Smooth muscle cell (in vitro differentiated cells): Measurements from ENCODE around the gene SEMA3A. TPM values are rescaled to one million over a fixed set of nuclear protein-coding genes. Genes with fewer than 3 reads are reported as not detected.

Experiments used
- DNase-seq: peaks from one replicate; lab custom pipeline; 2025; ENCODE audit not compliant: unreplicated experiment; lab: John Stamatoyannopoulos, UW
- H2AFZ ChIP-seq: fragments of 200-600 bp; sonication (generic); 2 replicates; pipeline ENCODE4 v1.6.0; 2016; ENCODE audit warnings: antibody characterized with exemption, low read depth, mild to moderate bottlenecking
- H3F3A ChIP-seq: fragments of 200-600 bp; sonication (generic); 2 replicates; pipeline ENCODE4 v1.6.0; 2017; ENCODE audit warnings: antibody characterized with exemption, low read depth
- H3K27ac ChIP-seq: fragments of 200-600 bp; sonication (generic); 2 replicates; pipeline ENCODE4 v1.5.1; 2016; ENCODE audit warnings: low read depth, mild to moderate bottlenecking
- H3K27me3 ChIP-seq: fragments of 200-600 bp; sonication (generic); 2 replicates; pipeline ENCODE4 v1.6.1; 2016; ENCODE audit warnings: low read depth, mild to moderate bottlenecking
- H3K36me3 ChIP-seq: fragments of 200-600 bp; sonication (generic); 2 replicates; pipeline ENCODE4 v1.5.1; 2016; ENCODE audit warnings: low read depth
- H3K4me1 ChIP-seq: fragments of 200-600 bp; sonication (generic); 2 replicates; pipeline ENCODE4 v1.5.1; 2016; ENCODE audit warnings: low read depth
- H3K4me2 ChIP-seq: fragments of 200-600 bp; sonication (generic); 2 replicates; pipeline ENCODE4 v1.6.0; 2016; ENCODE audit warnings: mild to moderate bottlenecking
- H3K4me3 ChIP-seq: fragments of 200-600 bp; sonication (generic); 2 replicates; pipeline ENCODE4 v1.5.1; 2016; ENCODE audit warnings: mild to moderate bottlenecking
- H3K79me2 ChIP-seq: fragments of 200-600 bp; sonication (generic); 2 replicates; pipeline ENCODE4 v1.6.0; 2016; ENCODE audit warnings: low read depth, mild to moderate bottlenecking
- H3K9ac ChIP-seq: fragments of 200-600 bp; sonication (generic); 2 replicates; pipeline ENCODE4 v1.6.0; 2016; ENCODE audit warnings: low read depth
- H3K9me3 ChIP-seq: fragments of 200-600 bp; sonication (generic); replicated peaks from 2 replicates; pipeline ENCODE4 v1.5.1; 2016; ENCODE audit warnings: low read depth
- H4K20me1 ChIP-seq: fragments of 200-600 bp; sonication (generic); 2 replicates; pipeline ENCODE4 v1.6.0; 2016; ENCODE audit warnings: low read depth
- WGBS: methylation state at CpG from one replicate; pipeline ENCODE4 v1.1.7; 2016; ENCODE audit warnings: low lambda C conversion rate; 5-methylcytosine and 5-hydroxymethylcytosine counted together
- polyA plus RNA-seq: library from polyadenylated mRNA; unstranded; fragments of >200 nt; fragmentation: Nextera tagmentation; extraction: Ambion mirVana; gene quantifications from 2 replicates; pipeline ENCODE4 v1.2.1, GENCODE V29; 2016
- total RNA-seq: library from RNA; depleted of rRNA; stranded (reverse); fragments of >200 nt; gene quantifications from 2 replicates; pipeline ENCODE4 v1.2.3, GENCODE V29; 2014
- TF ChIP-seq, protein P1 (sequence below): fragments of 200-600 bp; sonication (generic); IDR thresholded peaks from 2 replicates; pipeline ENCODE4 v1.5.1; 2017; ENCODE audit warnings: borderline replicate concordance, mild to moderate bottlenecking, antibody characterized with exemption; ENCODE audit not compliant: insufficient read depth, poor library complexity, severe bottlenecking

The SEMA3A gene
- total and polyA plus RNA-seq, 2 experiments from 2014 or later: 8.3 to 34.6 TPM

DNA sequence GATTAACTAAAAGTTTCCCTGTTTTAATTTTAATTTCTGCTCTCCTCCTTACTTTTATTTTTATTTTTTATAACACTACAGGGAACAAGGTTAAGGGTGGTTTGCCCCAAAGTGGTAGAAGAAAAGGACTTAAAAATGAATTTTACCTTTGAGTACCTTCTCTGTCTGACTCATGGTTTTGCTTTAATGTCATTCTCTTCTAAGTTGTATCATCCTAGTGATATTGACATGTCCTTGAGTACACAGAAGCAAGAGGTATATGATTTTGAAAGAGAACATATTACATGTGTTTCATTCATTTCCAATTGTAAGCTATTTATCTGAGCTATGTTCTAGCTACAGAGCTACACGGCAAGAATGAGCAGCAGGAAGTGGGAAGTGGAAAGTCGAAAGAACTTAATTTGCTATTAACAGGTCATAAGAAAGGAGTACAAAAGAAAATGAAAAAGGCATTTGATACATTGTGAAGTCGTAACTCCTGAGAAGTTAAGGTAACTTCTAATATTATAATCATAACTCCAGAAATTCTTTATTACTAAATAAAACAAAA lies 112.5 kb downstream of the SEMA3A start:
- WGBS: 84% methylated on average over 3 of the region's 3 CpGs
- Histone ChIP-seq H4K20me1 (no peaks in the 10 kb centered on the region), H3K9me3 (no peaks in the 10 kb centered on the region), H3K4me2 (no peak overlapping the region), H3K4me3 (no peak overlapping the region), H3K9ac (no peak overlapping the region), H3K4me1 (peaks cover 12% of the 10 kb centered on the region), H3K79me2 (no peaks in the 10 kb centered on the region), H3K27me3 (no peaks in the 10 kb centered on the region), H3K36me3 (no peaks in the 10 kb centered on the region), H3K27ac (no peak overlapping the region), H3F3A (no peaks in the 10 kb centered on the region), H2AFZ (no peak overlapping the region)
- TF ChIP-seq, protein P1, sequence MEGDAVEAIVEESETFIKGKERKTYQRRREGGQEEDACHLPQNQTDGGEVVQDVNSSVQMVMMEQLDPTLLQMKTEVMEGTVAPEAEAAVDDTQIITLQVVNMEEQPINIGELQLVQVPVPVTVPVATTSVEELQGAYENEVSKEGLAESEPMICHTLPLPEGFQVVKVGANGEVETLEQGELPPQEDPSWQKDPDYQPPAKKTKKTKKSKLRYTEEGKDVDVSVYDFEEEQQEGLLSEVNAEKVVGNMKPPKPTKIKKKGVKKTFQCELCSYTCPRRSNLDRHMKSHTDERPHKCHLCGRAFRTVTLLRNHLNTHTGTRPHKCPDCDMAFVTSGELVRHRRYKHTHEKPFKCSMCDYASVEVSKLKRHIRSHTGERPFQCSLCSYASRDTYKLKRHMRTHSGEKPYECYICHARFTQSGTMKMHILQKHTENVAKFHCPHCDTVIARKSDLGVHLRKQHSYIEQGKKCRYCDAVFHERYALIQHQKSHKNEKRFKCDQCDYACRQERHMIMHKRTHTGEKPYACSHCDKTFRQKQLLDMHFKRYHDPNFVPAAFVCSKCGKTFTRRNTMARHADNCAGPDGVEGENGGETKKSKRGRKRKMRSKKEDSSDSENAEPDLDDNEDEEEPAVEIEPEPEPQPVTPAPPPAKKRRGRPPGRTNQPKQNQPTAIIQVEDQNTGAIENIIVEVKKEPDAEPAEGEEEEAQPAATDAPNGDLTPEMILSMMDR: no peak
- no peak for DNase-seq

DNA sequence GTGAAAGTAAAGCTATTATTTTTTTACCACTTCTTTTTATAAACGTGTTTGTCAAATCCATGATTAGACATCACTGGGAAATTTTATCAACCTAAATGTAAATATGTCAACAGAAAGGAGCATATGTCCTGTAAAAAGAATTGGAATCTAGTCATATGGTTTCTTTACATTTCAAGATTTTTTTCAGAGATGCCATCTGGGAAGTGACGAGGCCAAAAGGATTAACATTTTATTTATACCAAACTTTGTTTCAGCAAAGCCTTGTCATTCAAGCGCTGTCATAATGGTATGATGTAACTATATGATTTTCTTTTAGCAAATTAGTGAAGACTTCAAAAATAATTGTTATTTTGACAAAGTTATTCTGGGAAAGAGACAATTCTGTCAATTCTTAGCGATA lies 117.3 kb downstream of the SEMA3A start:
- no peaks in the 10 kb centered on the region for H3K27me3 ChIP-seq
- no peaks in the 10 kb centered on the region for H3K9me3 ChIP-seq
- H3K9ac ChIP-seq: no peak overlapping the region
- no peaks in the 10 kb centered on the region for H3F3A ChIP-seq
- WGBS: 84% methylated on average over 4 of the region's 4 CpGs
- H3K79me2 ChIP-seq: no peaks in the 10 kb centered on the region
- TF ChIP-seq, protein P1: no peak
- no peaks in the 10 kb centered on the region for H3K4me1 ChIP-seq
- no peak overlapping the region for H3K4me2 ChIP-seq
- DNase-seq: no peak
- no peak overlapping the region for H2AFZ ChIP-seq
- H3K4me3 ChIP-seq: no peak overlapping the region
- no peaks in the 10 kb centered on the region for H4K20me1 ChIP-seq
- no peak overlapping the region for H3K27ac ChIP-seq
- no peaks in the 10 kb centered on the region for H3K36me3 ChIP-seq

- no peak for DNase-seq
- no peaks in the 10 kb centered on the region for H3K36me3 ChIP-seq
- no peaks in the 10 kb centered on the region for H3K4me1 ChIP-seq
- no peak overlapping the region for H3K27ac ChIP-seq
- no peak overlapping the region for H3K4me3 ChIP-seq
- H2AFZ ChIP-seq: no peak overlapping the region
- no peaks in the 10 kb centered on the region for H3K9me3 ChIP-seq
- 97% methylated on average over 1 of the region's 1 CpG for WGBS
- H3K9ac ChIP-seq: no peak overlapping the region
- H3K79me2 ChIP-seq: no peaks in the 10 kb centered on the region
- H3K4me2 ChIP-seq: no peak overlapping the region
- H3F3A ChIP-seq: no peaks in the 10 kb centered on the region
- TF ChIP-seq, protein P1: no peak
- H3K27me3 ChIP-seq: no peaks in the 10 kb centered on the region
- no peaks in the 10 kb centered on the region for H4K20me1 ChIP-seq
These were observed 118.4 kb downstream of the SEMA3A start for GRCh38 chr7:84076219-84076618.

- Histone ChIP-seq H3K27ac (no peak overlapping the region), H4K20me1 (no peaks in the 10 kb centered on the region), H3K36me3 (no peaks in the 10 kb centered on the region), H3K27me3 (no peaks in the 10 kb centered on the region), H3K4me2 (no peak overlapping the region), H2AFZ (no peak overlapping the region), H3K9ac (no peak overlapping the region), H3K9me3 (no peaks in the 10 kb centered on the region), H3F3A (no peaks in the 10 kb centered on the region), H3K4me1 (no peaks in the 10 kb centered on the region), H3K4me3 (no peak overlapping the region), H3K79me2 (no peaks in the 10 kb centered on the region)
- TF ChIP-seq, protein P1: no peak
- no peak for DNase-seq
- 42% methylated on average over 3 of the region's 3 CpGs for WGBS
These were observed 121.3 kb downstream of the SEMA3A start for GRCh38 chr7:84073186-84073875.
